K562 (cell line): Measurements from ENCODE around the gene RHOT1. TPM values are rescaled to one million over a fixed set of nuclear protein-coding genes. Genes with fewer than 3 reads are reported as not detected.

Source experiments
- ATAC-seq: fragments of 200-7000 bp; cut with Tn5 transposase; 3 replicates; pipeline ENCODE4 v1.9.1; 2020; ENCODE audit warnings: moderate library complexity
- BruUV-seq: library from RNA; stranded (reverse); fragments of 400-500 nt; replicated peaks from 2 replicates; lab custom pipeline; 2021; lab: Mats Ljungman, UMichigan
- CTCF ChIA-PET: fragments of 300-600 bp; formaldehyde crosslinking; extraction: SDS; loops from one replicate; lab custom pipeline; 2021; ENCODE audit warnings: low intra/inter-chr PET ratio; lab: Yijun Ruan, JAX
- POLR2A ChIA-PET: fragments of 300-600, 350-650 bp; sonication (Branson Sonifier 250); formaldehyde crosslinking; extraction: SDS; loops from one replicate; lab custom pipeline; 2021; ENCODE audit warnings: antibody characterized with exemption, inconsistent platforms; lab: Yijun Ruan, JAX
- DNase-seq, 4 experiments: peaks; one replicate each; pipeline versions ENCODE4 v3.0.0 to v3.0.0-alpha.2; 2011 to 2018; ENCODE audit warnings: low spot score in 3 of 4, mixed read lengths in 3 of 4; ENCODE audit errors: extremely low read depth in 1 of 4
- FAIRE-seq: peaks from 2 replicates; lab custom pipeline; 2011; peaks lifted over from hg19 to GRCh38; lab: Jason Lieb, UNC
- H2AFZ ChIP-seq: 2 replicates; pipeline ENCODE4 v1.6.0; 2011; ENCODE audit warnings: low read depth, low read length, control low read depth, inconsistent platforms
- H3K27ac ChIP-seq: fragments of 200-600 bp; 3 replicates; pipeline ENCODE4 v1.8.0; 2011; ENCODE audit warnings: low read depth, mild to moderate bottlenecking, control low read depth, inconsistent platforms, low read length, moderate library complexity, mixed read lengths; ENCODE audit errors: extremely low read depth
- H3K27me3 ChIP-seq, 2 experiments: fragments of 300-600 bp in 1 of 2; 2 replicates in 1 of 2; 3 replicates in 1 of 2; pipeline versions ENCODE4 v1.6.0 to v1.8.0; 2011; ENCODE audit warnings: inconsistent platforms in 2 of 2, low read length in 2 of 2, mild to moderate bottlenecking in 1 of 2, mixed read lengths in 1 of 2, moderate library complexity in 1 of 2; ENCODE audit not compliant: control insufficient read depth in 2 of 2, insufficient read depth in 2 of 2
- H3K36me3 ChIP-seq: fragments of 300-600 bp; 3 replicates; pipeline ENCODE4 v1.8.0; 2011; ENCODE audit warnings: mild to moderate bottlenecking, low read length, inconsistent platforms; ENCODE audit not compliant: control insufficient read depth, insufficient read depth
- H3K4me1 ChIP-seq, 2 experiments: fragments of 200-600 bp in 1 of 2; replicated peaks in 1 of 2; 2 replicates in 1 of 2; 3 replicates in 1 of 2; pipeline versions ENCODE4 v1.5.1 to v1.8.0; 2011; ENCODE audit warnings: inconsistent platforms in 2 of 2, low read length in 2 of 2, mild to moderate bottlenecking in 1 of 2, mixed read lengths in 1 of 2, moderate library complexity in 1 of 2; ENCODE audit not compliant: control insufficient read depth in 2 of 2, insufficient read depth in 2 of 2
- H3K4me2 ChIP-seq: 2 replicates; pipeline ENCODE4 v1.6.1; 2011; ENCODE audit warnings: low read length, control low read depth, inconsistent platforms, mixed read lengths; ENCODE audit not compliant: insufficient read depth
- H3K4me3 ChIP-seq: fragments of 200-600 bp; sonication (generic), shearing (Covaris generic); 2 replicates; pipeline ENCODE4 v1.5.1; 2016; ENCODE audit warnings: control low read depth, inconsistent platforms
- H3K79me2 ChIP-seq: fragments of 200-600 bp; 3 replicates; pipeline ENCODE4 v1.8.0; 2011; ENCODE audit warnings: low read length, inconsistent platforms; ENCODE audit not compliant: control insufficient read depth, insufficient read depth
- H3K9ac ChIP-seq, 2 experiments: 2 replicates each; pipeline versions ENCODE4 v1.6.0 to v1.6.1; 2011; ENCODE audit warnings: low read depth in 2 of 2, low read length in 2 of 2, control low read depth in 1 of 2, inconsistent platforms in 1 of 2, mild to moderate bottlenecking in 1 of 2, mixed read lengths in 1 of 2; ENCODE audit not compliant: insufficient read depth in 1 of 2
- H3K9me1 ChIP-seq: one replicate; pipeline ENCODE4 v1.6.0; 2011; ENCODE audit warnings: inconsistent platforms, mild to moderate bottlenecking, low read length, moderate library complexity; ENCODE audit not compliant: control insufficient read depth, insufficient read depth
- H3K9me3 ChIP-seq: replicated peaks from 2 replicates; pipeline ENCODE4 v1.5.1; 2011; ENCODE audit warnings: low read depth, low read length, inconsistent platforms; ENCODE audit not compliant: control insufficient read depth, insufficient read depth
- H4K20me1 ChIP-seq: replicated peaks from 2 replicates; pipeline ENCODE4 v1.6.1; 2011; ENCODE audit warnings: low read length, inconsistent platforms, mixed read lengths; ENCODE audit not compliant: control insufficient read depth, insufficient read depth
- ARID2 ChIP-seq: fragments of 450-650 bp; IDR thresholded peaks from 2 replicates; pipeline ENCODE4 v1.6.1; 2017; ENCODE audit warnings: antibody characterized with exemption, mild to moderate bottlenecking
- BHLHE40 ChIP-seq: IDR thresholded peaks from 2 replicates; pipeline ENCODE4 v1.6.1; 2011; ENCODE audit warnings: low read length, improper control_type of control experiment
- CTCFL ChIP-seq: IDR thresholded peaks from 2 replicates; pipeline ENCODE4 v1.6.1; 2011; ENCODE audit warnings: borderline replicate concordance, low read depth, mild to moderate bottlenecking, moderate library complexity, low read length; ENCODE audit not compliant: insufficient read depth, poor library complexity, severe bottlenecking
- HDGF ChIP-seq: fragments of 450-650 bp; IDR thresholded peaks from 2 replicates; pipeline ENCODE4 v1.6.1; 2016
- HNRNPUL1 ChIP-seq: fragments of 200-400 bp; formaldehyde crosslinking; IDR thresholded peaks from 2 replicates; pipeline ENCODE4 v1.6.1; 2017; ENCODE audit warnings: low read length
- SP1 ChIP-seq: sonication (generic); formaldehyde crosslinking; IDR thresholded peaks from 2 replicates; pipeline ENCODE4 v1.8.1; 2022; ENCODE audit warnings: mild to moderate bottlenecking, missing genetic modification reagents
- SRSF1 ChIP-seq: fragments of 200-400 bp; formaldehyde crosslinking; IDR thresholded peaks from 2 replicates; pipeline ENCODE4 v1.6.1; 2017; ENCODE audit warnings: mild to moderate bottlenecking, low read depth, low read length, moderate library complexity
- SRSF9 ChIP-seq: fragments of 200-400 bp; formaldehyde crosslinking; IDR thresholded peaks from 2 replicates; pipeline ENCODE4 v1.6.1; 2017; ENCODE audit warnings: low read depth, low read length, borderline replicate concordance
- ZBTB1 ChIP-seq: sonication (generic); formaldehyde crosslinking; IDR thresholded peaks from 2 replicates; pipeline ENCODE4 v1.8.1; 2023; ENCODE audit warnings: missing genetic modification reagents, low read depth, mild to moderate bottlenecking, borderline replicate concordance
- ZKSCAN1 ChIP-seq: fragments of 150-350 bp; IDR thresholded peaks from 2 replicates; pipeline ENCODE4 v1.6.1; 2016; ENCODE audit warnings: low read depth, low read length
- WGBS: fragments of 100-300 bp; shearing (Covaris generic); methylation state at CpG from one replicate; pipeline ENCODE4 v1.1.6; 2016; ENCODE audit warnings: low coverage, mixed read lengths; ENCODE audit not compliant: insufficient coverage; ENCODE audit errors: missing lambda C conversion rate; 5-methylcytosine and 5-hydroxymethylcytosine counted together
- in situ Hi-C: fragments of 300-500 bp; cut with MboI; formaldehyde crosslinking; loops from 4 replicates; pipeline ENCODE4 v1.15.0; 2018; ENCODE audit warnings: inconsistent platforms, mixed read lengths
- intact Hi-C: fragments of 100-400 bp; cut with micrococcal nuclease; formaldehyde crosslinking; loops from 2 replicates; pipeline ENCODE4 v1.14.2; 2022
- polyA plus RNA-seq, 8 experiments: library from polyadenylated mRNA; depleted of rRNA in 4 of 8; stranded (reverse) in 5 of 8; unstranded in 3 of 8; fragments of >200 nt; fragmentation: Nextera tagmentation in 2 of 8; fragmentation: Illumina TruSeq in 1 of 8; extraction: Ambion mirVana in 2 of 8; extraction: Trizol in 1 of 8; gene quantifications; 2 replicates each; pipeline versions ENCODE4 v1.2.1 to v1.2.3, GENCODE V29; 2011 to 2014; ENCODE audit warnings: inconsistent platforms in 1 of 8, missing spikeins in 1 of 8
- total RNA-seq, 7 experiments: library from RNA; depleted of rRNA in 6 of 7; stranded (reverse); fragments of >200 nt in 6 of 7; fragmentation: Illumina TruSeq in 2 of 7; extraction: Trizol in 2 of 7; gene quantifications; 2 replicates each; pipeline versions ENCODE4 v1.2.1 to v1.2.3, GENCODE V29; 2011 to 2021; ENCODE audit warnings: low replicate concordance in 1 of 7
- TF ChIP-seq, protein P1 (sequence below): sonication (generic); formaldehyde crosslinking; IDR thresholded peaks from 2 replicates; pipeline ENCODE4 v1.8.1; 2023; ENCODE audit warnings: mild to moderate bottlenecking, missing genetic modification reagents

Gene RHOT1
- total and polyA plus RNA-seq, 9 of the 15 experiments (the other 6 are each of a cell fraction or from before 2014, with no cell fraction given): 23.0 to 101 (median 32.2) TPM

- no peak overlapping the region for H2AFZ ChIP-seq
These were observed 97.2 kb downstream of the RHOT1 start for GRCh38 chr17:32239456-32239855.

More at GRCh38 chr17:32239456-32239855, 97.2 kb downstream of the RHOT1 start:
- 38% methylated on average over 2 of the region's 2 CpGs for WGBS
- H3K4me2 ChIP-seq: no peak overlapping the region
- in situ Hi-C loops (no loop called here), intact Hi-C loops (no loop called here)
- H3K36me3 ChIP-seq: no peaks in the 10 kb centered on the region
- no peaks in the 10 kb centered on the region for H3K79me2 ChIP-seq
- ChIA-PET POLR2A (no interaction called here), CTCF (no interaction called here)
- no peak for TF ChIP-seq SRSF9
- no peak for TF ChIP-seq BHLHE40
- TF ChIP-seq SRSF1: no peak
- TF ChIP-seq ARID2: no peak
- no peak for TF ChIP-seq HDGF
- TF ChIP-seq, protein P1, sequence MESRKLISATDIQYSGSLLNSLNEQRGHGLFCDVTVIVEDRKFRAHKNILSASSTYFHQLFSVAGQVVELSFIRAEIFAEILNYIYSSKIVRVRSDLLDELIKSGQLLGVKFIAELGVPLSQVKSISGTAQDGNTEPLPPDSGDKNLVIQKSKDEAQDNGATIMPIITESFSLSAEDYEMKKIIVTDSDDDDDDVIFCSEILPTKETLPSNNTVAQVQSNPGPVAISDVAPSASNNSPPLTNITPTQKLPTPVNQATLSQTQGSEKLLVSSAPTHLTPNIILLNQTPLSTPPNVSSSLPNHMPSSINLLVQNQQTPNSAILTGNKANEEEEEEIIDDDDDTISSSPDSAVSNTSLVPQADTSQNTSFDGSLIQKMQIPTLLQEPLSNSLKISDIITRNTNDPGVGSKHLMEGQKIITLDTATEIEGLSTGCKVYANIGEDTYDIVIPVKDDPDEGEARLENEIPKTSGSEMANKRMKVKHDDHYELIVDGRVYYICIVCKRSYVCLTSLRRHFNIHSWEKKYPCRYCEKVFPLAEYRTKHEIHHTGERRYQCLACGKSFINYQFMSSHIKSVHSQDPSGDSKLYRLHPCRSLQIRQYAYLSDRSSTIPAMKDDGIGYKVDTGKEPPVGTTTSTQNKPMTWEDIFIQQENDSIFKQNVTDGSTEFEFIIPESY (CRISPR knock-in tag): no peak
- no peak for TF ChIP-seq ZKSCAN1
- TF ChIP-seq HNRNPUL1: no peak
- TF ChIP-seq ZBTB1: no peak
- TF ChIP-seq CTCFL: no peak
- no peak for TF ChIP-seq SP1 (CRISPR knock-in tag)
- H3K9me3 ChIP-seq: peaks cover 5% of the 10 kb centered on the region; the same call in 1 of the 2 replicates
- FAIRE-seq: no peak
- ATAC-seq: no peak
- H3K27ac ChIP-seq: no peak overlapping the region
- H3K4me3 ChIP-seq: no peak overlapping the region
- no peak for DNase-seq
- H3K4me1 ChIP-seq: no peaks in the 10 kb centered on the region; a peak in 1 of 5 replicates
- H3K9me1 ChIP-seq: no peaks in the 10 kb centered on the region
- no peaks in the 10 kb centered on the region for H4K20me1 ChIP-seq
- no peaks in the 10 kb centered on the region for H3K27me3 ChIP-seq
- BruUV-seq: no TSS peak
- no peak overlapping the region for H3K9ac ChIP-seq
